ENCODE measurements around the gene SLC6A18.

The SLC6A18 gene

GRCh38 chr5:1225081-1225480, at the start of gene SLC6A18:
Gene SLC6A18, plus strand, starts transcription at chr5:1225381. Its CDS starts 97 bp downstream, at chr5:1225478.
- no peak for DNase-seq (ENCODE audit: low read depth)

- no peak for DNase-seq (ENCODE audit: low read depth)
These were observed 49.2 kb upstream of the SLC6A18 start for GRCh38 chr5:1175801-1176472.

DNA sequence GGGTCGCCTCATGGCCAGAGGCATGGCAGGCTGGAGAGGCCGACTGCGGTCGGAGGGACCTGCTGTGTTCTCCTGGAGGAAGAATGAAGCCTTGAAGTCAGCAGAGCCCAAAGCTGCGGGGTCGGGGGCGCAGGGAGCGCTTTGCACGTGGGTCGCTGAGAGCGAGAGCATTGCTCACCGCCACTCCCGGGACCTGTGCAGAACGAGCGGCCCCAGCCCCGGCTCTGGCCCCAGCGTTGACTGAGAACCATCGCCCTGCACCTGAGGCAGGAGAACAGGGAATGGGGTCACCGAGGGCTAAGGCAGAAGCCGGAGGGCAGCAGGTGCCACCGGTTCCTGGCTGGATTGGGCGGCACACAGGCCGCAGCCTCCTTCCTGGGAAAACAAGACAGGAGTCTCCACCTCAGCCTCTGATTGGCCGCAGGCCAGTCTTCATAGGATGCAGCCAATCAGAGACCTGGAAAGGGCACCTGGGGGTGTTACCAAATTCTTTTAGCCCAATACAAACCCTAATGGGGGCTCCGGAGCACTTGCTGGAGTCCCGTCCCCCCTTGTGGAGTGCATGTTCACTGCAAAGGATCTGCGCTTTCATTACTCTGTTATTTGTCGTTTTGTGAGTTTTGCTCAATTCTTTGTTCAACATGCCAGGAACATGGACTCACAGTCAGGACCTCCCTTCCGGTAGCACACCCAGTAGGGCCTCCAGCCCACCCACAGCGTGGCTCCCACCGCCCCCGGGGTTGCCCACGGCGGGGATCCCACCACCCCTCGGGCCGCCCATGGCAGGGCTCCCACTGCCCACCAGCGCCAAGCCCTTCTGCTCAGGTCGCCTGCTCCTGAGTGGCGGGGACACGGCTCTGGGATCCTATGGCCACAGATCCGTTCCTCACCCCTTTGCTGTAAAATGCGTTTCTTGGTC, 48.4 kb upstream of the SLC6A18 start:
- DNase-seq (ENCODE audit: low read depth): no peak

GRCh38 chr5:1177826-1178528, 47.2 kb upstream of the SLC6A18 start:
- DNase-seq (ENCODE audit: low read depth): no peak

DNA sequence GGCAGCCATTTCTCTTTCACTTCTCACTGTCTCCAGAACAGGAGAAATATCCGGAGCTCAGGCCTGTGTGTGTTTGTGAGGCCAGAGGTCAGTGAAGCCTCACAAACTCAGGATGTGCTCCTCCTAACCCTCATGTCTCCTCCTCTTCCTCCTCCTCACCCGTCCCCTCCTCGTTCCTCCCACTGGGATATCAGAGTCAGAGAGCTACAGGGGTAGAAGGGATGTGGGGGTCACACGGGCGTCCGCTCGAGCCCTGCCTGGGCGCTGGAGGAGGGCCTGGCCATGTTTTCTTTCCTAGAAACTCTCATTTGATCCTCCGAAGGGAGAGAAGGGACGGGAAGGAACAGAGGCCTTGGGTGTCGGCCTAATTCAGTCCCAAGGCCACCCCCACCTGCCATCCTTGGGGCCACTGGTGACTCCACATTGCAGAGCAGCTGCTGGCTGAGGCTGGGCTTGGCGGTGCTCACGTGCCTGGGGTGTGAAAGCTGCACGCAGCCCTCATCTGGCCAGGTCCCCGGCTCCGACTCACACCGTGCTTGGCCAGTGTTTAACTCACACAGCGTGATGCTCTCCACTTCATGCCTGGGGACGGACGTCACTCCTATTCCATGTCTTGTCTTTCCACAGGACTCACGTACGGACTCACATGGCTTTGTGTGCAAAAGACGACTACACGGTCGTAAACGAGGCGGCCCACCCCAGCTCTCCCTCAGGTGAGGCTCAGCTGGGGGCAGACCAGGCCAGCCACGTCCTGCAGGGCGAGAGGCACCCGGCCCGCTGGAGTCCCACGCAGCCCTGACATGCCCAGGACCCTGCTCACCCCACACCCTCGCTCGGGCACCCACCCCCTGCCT, 46.4 kb upstream of the SLC6A18 start:
- no peak for DNase-seq (ENCODE audit: low read depth)

- DNase-seq (ENCODE audit: low read depth): no peak
These were observed 45.8 kb upstream of the SLC6A18 start for GRCh38 chr5:1179383-1179715.

GRCh38 chr5:1180096-1180495, 45.1 kb upstream of the SLC6A18 start:
- DNase-seq (ENCODE audit: low read depth): no peak

- no peak for DNase-seq (ENCODE audit: low read depth)
These were observed 44.3 kb upstream of the SLC6A18 start for GRCh38 chr5:1180841-1181271.

- no peak for DNase-seq (ENCODE audit: low read depth)
These were observed 43.5 kb upstream of the SLC6A18 start for GRCh38 chr5:1181451-1182359.

GRCh38 chr5:1182360-1182632, 42.9 kb upstream of the SLC6A18 start:
- DNase-seq (ENCODE audit: low read depth): no peak

GRCh38 chr5:1182633-1183423, 42.4 kb upstream of the SLC6A18 start:
- no peak for DNase-seq (ENCODE audit: low read depth)

DNA sequence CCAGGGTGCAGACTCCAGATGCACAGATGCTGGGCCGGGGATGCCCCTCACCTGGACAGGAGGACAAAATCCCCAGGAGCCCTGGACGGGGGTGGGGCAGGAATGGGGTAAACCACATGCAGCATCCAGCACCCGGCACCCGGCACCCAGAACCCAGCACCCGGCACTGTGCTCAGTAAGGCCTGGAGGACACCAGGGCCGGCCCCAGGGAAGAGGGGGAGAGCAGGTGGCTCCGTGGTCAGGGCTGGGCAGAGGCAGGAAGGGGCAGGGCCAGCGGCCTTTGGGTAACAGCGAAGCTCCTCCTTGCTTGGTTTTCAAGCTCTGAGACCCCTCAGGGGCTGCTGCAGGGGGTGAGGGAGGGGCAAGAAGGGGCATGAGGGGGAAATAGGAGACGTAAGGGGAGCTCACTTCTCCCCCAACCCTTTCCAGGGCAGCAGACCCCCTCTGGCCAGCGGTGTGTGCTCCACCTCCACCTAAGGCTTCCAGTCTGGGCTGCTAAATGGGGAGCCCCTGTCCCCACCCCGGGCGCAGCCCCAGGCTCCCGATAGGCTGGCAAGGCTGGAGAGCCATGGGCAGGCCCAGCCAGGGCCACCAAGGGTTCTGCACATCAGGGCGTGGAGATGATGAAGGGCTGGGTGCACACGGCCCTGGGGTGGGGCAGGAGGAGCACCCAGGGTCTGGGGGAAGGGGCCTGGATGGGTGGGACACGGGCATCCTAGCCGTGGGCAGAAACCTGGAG, 41.6 kb upstream of the SLC6A18 start:
- no peak for DNase-seq (ENCODE audit: low read depth)

GRCh38 chr5:1184163-1184470, 41.1 kb upstream of the SLC6A18 start:
- no peak for DNase-seq (ENCODE audit: low read depth)

DNA sequence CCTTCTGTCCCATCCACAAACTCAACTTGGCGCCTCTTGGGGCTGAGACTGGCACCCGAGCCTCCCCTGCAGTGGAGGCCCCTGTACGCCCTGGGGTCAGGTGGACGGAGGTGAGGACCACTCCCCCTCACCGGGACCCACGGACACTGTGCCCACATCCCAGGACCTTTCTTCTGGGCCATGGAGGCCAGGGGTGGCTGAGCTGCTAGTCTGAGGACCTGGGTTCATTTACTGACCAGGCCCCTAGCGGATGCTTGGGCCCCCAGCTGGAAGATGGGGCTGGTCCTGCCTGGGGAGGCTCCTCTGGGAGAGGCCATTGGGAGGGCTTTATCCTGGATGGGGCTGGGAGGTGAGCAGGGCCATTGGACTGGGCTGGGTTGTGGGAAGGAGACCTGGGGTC, 40.7 kb upstream of the SLC6A18 start:
- no peak for DNase-seq (ENCODE audit: low read depth)

- DNase-seq (ENCODE audit: low read depth): no peak
These were observed 40.0 kb upstream of the SLC6A18 start for GRCh38 chr5:1185038-1185627.

GRCh38 chr5:1185629-1186350, 39.4 kb upstream of the SLC6A18 start:
- DNase-seq (ENCODE audit: low read depth): no peak

DNA sequence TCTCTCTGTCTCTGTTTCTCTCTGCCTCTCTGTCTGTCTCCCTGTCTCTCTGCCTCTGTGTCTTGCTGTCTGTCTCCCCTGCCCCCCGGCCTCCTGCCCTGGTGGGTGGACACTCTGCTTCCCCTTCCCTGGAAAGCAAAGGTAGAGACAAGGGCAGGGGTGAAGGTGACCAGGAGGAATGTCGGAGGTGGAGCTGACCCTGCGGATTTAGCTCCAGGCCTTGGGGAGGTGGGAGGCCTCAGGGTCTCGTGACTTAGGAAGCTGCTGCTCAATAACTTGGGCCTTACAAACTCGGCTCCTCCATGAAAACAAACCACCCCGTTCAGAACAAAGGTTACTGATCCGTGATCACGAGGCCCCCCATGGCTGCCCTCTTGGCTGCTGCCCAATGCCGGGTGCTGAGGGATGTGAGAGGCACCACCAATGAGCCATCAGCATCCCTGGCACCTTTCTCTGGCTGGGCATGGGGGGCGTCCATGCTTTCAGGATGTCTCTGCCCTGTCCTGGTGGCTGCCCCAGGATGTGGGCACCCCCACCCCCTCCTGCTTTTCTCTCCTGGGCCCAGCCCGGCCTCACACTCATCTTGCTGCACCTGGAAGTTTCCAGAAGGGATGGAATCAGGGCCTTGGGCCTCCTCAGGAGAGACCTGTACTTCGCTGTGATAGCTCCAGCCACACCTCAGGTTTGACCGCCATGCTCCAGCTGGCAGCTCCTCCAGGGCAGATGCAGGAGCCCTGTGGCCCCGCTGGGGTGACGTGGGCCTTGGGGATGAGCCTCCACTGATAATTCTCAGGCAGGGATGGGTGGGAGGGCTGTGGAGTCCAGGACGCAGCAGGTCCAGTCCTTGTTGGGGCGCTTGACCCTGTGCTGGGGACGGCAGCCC, 38.6 kb upstream of the SLC6A18 start:
- no peak for DNase-seq (ENCODE audit: low read depth)

Measured in non-pigmented ciliary epithelial cell (primary cell).